ENCODE results near the gene SH3RF3. TPM values are rescaled to one million over a fixed set of nuclear protein-coding genes. Genes with fewer than 3 reads are reported as not detected.

Gene SH3RF3
- total and polyA plus RNA-seq, 10 of the 15 experiments (the other 5 are each of a cell fraction or from before 2014, with no cell fraction given): 0.08 to 8.8 (median 2.3) TPM

GRCh38 chr2:109237792-109238191 is 108.8 kb downstream of the SH3RF3 start:
- Histone ChIP-seq H3K36me3 (ENCODE audit: control insufficient read depth in 2 of 2, insufficient read depth in 2 of 2, low read length in 1 of 2) (no peaks in the 10 kb centered on the region), H2AFZ (ENCODE audit: control insufficient read depth, low read depth, low read length) (no peak overlapping the region), H3K4me1 (ENCODE audit: control insufficient read depth, insufficient read depth, low read length) (peaks cover 11% of the 10 kb centered on the region), H4K20me1 (ENCODE audit: control insufficient read depth, insufficient read depth) (no peaks in the 10 kb centered on the region), H3K27me3 (replicated peaks in 1 of 2; ENCODE audit: control insufficient read depth in 2 of 2, insufficient read depth in 2 of 2, low read length in 1 of 2) (no peaks in the 10 kb centered on the region), H3K4me3 (no peak overlapping the region), H3K27ac (ENCODE audit: control insufficient read depth, insufficient read depth) (no peak overlapping the region; the same call in 1 of the 2 replicates), H3K79me2 (ENCODE audit: control insufficient read depth, insufficient read depth, low read length) (peaks cover 2% of the 10 kb centered on the region; the same call in 1 of the 2 replicates), H3K9ac (ENCODE audit: control insufficient read depth, insufficient read depth, low read length) (no peak overlapping the region), H3K9me3 (replicated peaks; ENCODE audit: control insufficient read depth, insufficient read depth, low read length) (no peaks in the 10 kb centered on the region; the same call in 1 of the 3 replicates), H3K4me2 (ENCODE audit: control insufficient read depth, insufficient read depth) (no peak overlapping the region)
- no TSS peak for BruUV-seq (replicated peaks)
- intact Hi-C loops (cut with micrococcal nuclease; ENCODE audit: unreplicated experiment) (no loop called here), in situ Hi-C loops (cut with MboI) (no loop called here)
- CTCF ChIA-PET: interaction anchor here (1.3 to 3.5 kb wide), 6 partner anchors 9 to 106 kb away, joined by 3 to 13 read pairs (median 6); no protein-coding TSS in a partner anchor
- 82% methylated on average over 2 of the region's 2 CpGs for WGBS (ENCODE audit: insufficient coverage, insufficient replicate concordance, low lambda C conversion rate, missing lambda C conversion rate)
- POLR2A ChIA-PET: interaction anchor here (0.9 to 2.1 kb wide), 5 partner anchors 9 to 27 kb away, joined by 3 to 8 read pairs (median 4); no protein-coding TSS in a partner anchor
- FAIRE-seq (no peak), ATAC-seq (peak; percentile 6; the same call in 1 of the 3 replicates), DNase-seq (ENCODE audit: low read depth, low spot score) (no peak)
- RAD21 ChIA-PET (ENCODE audit: unreplicated experiment): interaction anchor here (0.6 to 6.0 kb wide), 6 partner anchors 12 to 852 kb away, joined by 3 to 30 read pairs (median 22); no protein-coding TSS in a partner anchor
- TF ChIP-seq, protein P1, sequence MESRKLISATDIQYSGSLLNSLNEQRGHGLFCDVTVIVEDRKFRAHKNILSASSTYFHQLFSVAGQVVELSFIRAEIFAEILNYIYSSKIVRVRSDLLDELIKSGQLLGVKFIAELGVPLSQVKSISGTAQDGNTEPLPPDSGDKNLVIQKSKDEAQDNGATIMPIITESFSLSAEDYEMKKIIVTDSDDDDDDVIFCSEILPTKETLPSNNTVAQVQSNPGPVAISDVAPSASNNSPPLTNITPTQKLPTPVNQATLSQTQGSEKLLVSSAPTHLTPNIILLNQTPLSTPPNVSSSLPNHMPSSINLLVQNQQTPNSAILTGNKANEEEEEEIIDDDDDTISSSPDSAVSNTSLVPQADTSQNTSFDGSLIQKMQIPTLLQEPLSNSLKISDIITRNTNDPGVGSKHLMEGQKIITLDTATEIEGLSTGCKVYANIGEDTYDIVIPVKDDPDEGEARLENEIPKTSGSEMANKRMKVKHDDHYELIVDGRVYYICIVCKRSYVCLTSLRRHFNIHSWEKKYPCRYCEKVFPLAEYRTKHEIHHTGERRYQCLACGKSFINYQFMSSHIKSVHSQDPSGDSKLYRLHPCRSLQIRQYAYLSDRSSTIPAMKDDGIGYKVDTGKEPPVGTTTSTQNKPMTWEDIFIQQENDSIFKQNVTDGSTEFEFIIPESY (IDR thresholded peaks at IDR 0.05): no peak
- no peak for TF ChIP-seq SREBF1 (IDR thresholded peaks at IDR 0.05; ENCODE audit: low read length)
- TF ChIP-seq BMI1 (IDR thresholded peaks at IDR 0.05; ENCODE audit: borderline replicate concordance): no peak
- no peak for TF ChIP-seq POU2F2 (IDR thresholded peaks at IDR 0.05; ENCODE audit: borderline replicate concordance, low read depth, low read length)
- no peak for TF ChIP-seq PBX3 (IDR thresholded peaks at IDR 0.05; ENCODE audit: insufficient replicate concordance, low read depth, low read length)
- no peak for TF ChIP-seq DPF2 (IDR thresholded peaks at IDR 0.05)
- no peak for TF ChIP-seq STAT1 (conservative IDR thresholded peaks at IDR 0.05)
- no peak for TF ChIP-seq ZBED1 (IDR thresholded peaks at IDR 0.05; ENCODE audit: borderline replicate concordance)
- SMC1A ChIA-PET (ENCODE audit: uncharacterized antibody, unreplicated experiment): interaction anchor here (0.9 to 8.0 kb wide), 11 partner anchors 9 to 276 kb away, joined by 3 to 76 read pairs (median 10); no protein-coding TSS in a partner anchor

Measured in GM12878 (cell line).